ENCODE measurements around the gene BDNF. TPM values are rescaled to one million over a fixed set of nuclear protein-coding genes. Genes with fewer than 3 reads are reported as not detected.

BDNF gene
- total RNA-seq, 1 experiment from 2014 or later: 4.8 TPM

- Mint-ChIP-seq H3K9me3 (no peaks in the 10 kb centered on the region), H3K27me3 (ENCODE audit: low read depth) (peaks cover 34% of the 10 kb centered on the region), H3K4me1 (peaks cover 56% of the 10 kb centered on the region), H3K4me3 (peak overlapping the region; percentile 93), H3K27ac (no peak overlapping the region), H3K36me3 (no peaks in the 10 kb centered on the region)
- ChIA-PET CTCF (interaction anchor here (0.6 to 5.6 kb wide), 18 partner anchors 10 to 1634 kb away, joined by 3 to 184 read pairs (median 8); partner anchors contain the start of genes KIF18A and METTL15), POLR2A (interaction anchor here (0.9 to 3.5 kb wide), 6 partner anchors 17 to 1648 kb away, joined by 3 to 48 read pairs (median 8); partner anchors contain the start of genes KIF18A and METTL15)
- no peak for ATAC-seq
- no peak for TF ChIP-seq NR3C1 (CRISPR knock-in tag; conservative IDR thresholded peaks at IDR 0.05; ENCODE audit: low read depth)
- no peak for TF ChIP-seq ZNF263 (CRISPR knock-in tag; IDR thresholded peaks at IDR 0.05; ENCODE audit: low read depth)
- no peak for TF ChIP-seq ZSCAN18 (CRISPR knock-in tag; IDR thresholded peaks at IDR 0.05)
- TF ChIP-seq NR2C2 (CRISPR knock-in tag; IDR thresholded peaks at IDR 0.05): no peak
- TF ChIP-seq CTCF (IDR thresholded peaks at IDR 0.05): no peak
- no peak for DNase-seq (ENCODE audit: low spot score)
Observed at GRCh38 chr11:27699926-27700350, 317 bp downstream of the BDNF start.

GRCh38 chr11:27699242-27699925 is 871 bp downstream of the BDNF start:
- Mint-ChIP-seq H3K4me1 (peaks cover 62% of the 10 kb centered on the region), H3K27ac (no peak overlapping the region), H3K9me3 (no peaks in the 10 kb centered on the region), H3K27me3 (ENCODE audit: low read depth) (peaks cover 34% of the 10 kb centered on the region), H3K36me3 (no peaks in the 10 kb centered on the region), H3K4me3 (peak overlapping the region; percentile 93)
- peak; percentile 33 for DNase-seq (ENCODE audit: low spot score)
- CTCF ChIA-PET: interaction anchor here (0.6 to 5.6 kb wide), 40 partner anchors 11 to 1635 kb away, joined by 3 to 184 read pairs (median 5); partner anchors contain the start of genes KIF18A and METTL15
- POLR2A ChIA-PET: interaction anchor here (0.6 to 3.5 kb wide), 9 partner anchors 17 to 408 kb away, joined by 4 to 48 read pairs (median 6); partner anchors contain the start of genes KIF18A and METTL15
- ATAC-seq: peak; percentile 11
- TF ChIP-seq ZBTB43 (CRISPR knock-in tag; IDR thresholded peaks at IDR 0.05): 0 out of 2 replicates have a peak, but pooled peaks have one; percentile 16
- peak; percentile 8; the same call in 1 of the 2 replicates for TF ChIP-seq SP1 (CRISPR knock-in tag; conservative IDR thresholded peaks at IDR 0.05)
- TF ChIP-seq PRDM15 (CRISPR knock-in tag; IDR thresholded peaks at IDR 0.05): peak; percentile 67
- no peak for TF ChIP-seq SOX15 (CRISPR knock-in tag; IDR thresholded peaks at IDR 0.05)
- TF ChIP-seq NR1H2 (CRISPR knock-in tag; IDR thresholded peaks at IDR 0.05): no peak
- TF ChIP-seq JUN (CRISPR knock-in tag; IDR thresholded peaks at IDR 0.05): 0 out of 2 replicates have a peak, but pooled peaks have one; percentile 28
- TF ChIP-seq HMGXB4 (CRISPR knock-in tag; IDR thresholded peaks at IDR 0.05): 0 out of 2 replicates have a peak, but pooled peaks have one; percentile 36
- TF ChIP-seq NFE2L1 (CRISPR knock-in tag; IDR thresholded peaks at IDR 0.05): 0 out of 2 replicates have a peak, but pooled peaks have one; percentile 3
- TF ChIP-seq ZNF425 (CRISPR knock-in tag; conservative IDR thresholded peaks at IDR 0.05): no peak
